T-cell (primary cell): Measurements from ENCODE around the gene SLC47A2. TPM values are rescaled to one million over a fixed set of nuclear protein-coding genes. Genes with fewer than 3 reads are reported as not detected.

Experiments used
- ATAC-seq, 4 experiments: fragments of 200-7000 bp in 3 of 4; fragments of 150-1000 bp in 1 of 4; cut with Tn5 transposase; replicated peaks in 1 of 4; 1 replicate in 3 of 4; 2 replicates in 1 of 4; pipeline ENCODE4 v1.10.0; 2021; ENCODE audit warnings: moderate library complexity in 3 of 4, mild to moderate bottlenecking in 2 of 4, moderate number of reproducible peaks in 1 of 4
- CTCF ChIA-PET, 2 donors: fragments of 300-600 bp; sonication (Branson Sonifier 250); formaldehyde crosslinking; loops; one replicate each; lab custom pipeline; 2022; ENCODE audit warnings: antibody characterized with exemption in 2 of 2; lab: Charles Lee
- POLR2A ChIA-PET, 2 donors: fragments of 300-600 bp; sonication (Branson Sonifier 250); formaldehyde crosslinking; loops; one replicate each; lab custom pipeline; 2022; ENCODE audit warnings: antibody characterized with exemption in 2 of 2; lab: Charles Lee
- DNase-seq, 35 experiments: peaks; one replicate each; pipeline versions ENCODE4 v3.0.0 to v3.0.0-alpha.2; 2013 to 2023
- H3K27ac ChIP-seq: one replicate; pipeline ENCODE4 v1.5.1; 2013; ENCODE audit warnings: low read length
- H3K27me3 ChIP-seq, 2 experiments: replicated peaks in 1 of 2; 1 replicate in 1 of 2; 2 replicates in 1 of 2; pipeline versions ENCODE4 v1.6.1 to v1.7.0; 2013; ENCODE audit warnings: low read length in 1 of 2, mixed read lengths in 1 of 2; ENCODE audit not compliant: control insufficient read depth in 2 of 2, insufficient read depth in 2 of 2; ENCODE audit errors: extremely low read depth in 1 of 2
- H3K36me3 ChIP-seq, 2 donors: 1 replicate in 1 of 2; 2 replicates in 1 of 2; pipeline versions ENCODE4 v1.6.1 to v1.7.0; 2013; ENCODE audit warnings: low read length in 1 of 2; ENCODE audit not compliant: control insufficient read depth in 2 of 2, insufficient read depth in 1 of 2; ENCODE audit errors: extremely low read depth in 1 of 2
- H3K4me1 ChIP-seq, 2 experiments: 1 replicate in 1 of 2; 2 replicates in 1 of 2; pipeline versions ENCODE4 v1.6.1 to v1.7.0; 2013; ENCODE audit warnings: low read length in 2 of 2, mixed read lengths in 1 of 2; ENCODE audit not compliant: insufficient read depth in 2 of 2, control insufficient read depth in 1 of 2; ENCODE audit errors: extremely low read depth in 1 of 2
- H3K4me3 ChIP-seq, 2 donors: 1 replicate in 1 of 2; 2 replicates in 1 of 2; pipeline versions ENCODE4 v1.5.1 to v1.7.0; 2013; ENCODE audit warnings: mild to moderate bottlenecking in 2 of 2, low read length in 1 of 2, moderate library complexity in 1 of 2; ENCODE audit not compliant: control insufficient read depth in 1 of 2; ENCODE audit errors: extremely low read depth in 1 of 2
- H3K9me3 ChIP-seq: 2 replicates; pipeline ENCODE4 v1.7.0; 2013
- H3K27ac Mint-ChIP-seq, 2 donors: one replicate each; pipeline ENCODE4 v1.8.0; 2020 to 2021; ENCODE audit warnings: mild to moderate bottlenecking in 2 of 2, mixed read lengths in 2 of 2
- H3K27me3 Mint-ChIP-seq, 2 donors: one replicate each; pipeline ENCODE4 v1.8.0; 2021 to 2022; ENCODE audit warnings: mixed read lengths in 2 of 2
- H3K36me3 Mint-ChIP-seq: one replicate; pipeline ENCODE4 v1.8.0; 2021; ENCODE audit warnings: mixed read lengths
- H3K4me1 Mint-ChIP-seq, 3 donors: one replicate each; pipeline ENCODE4 v1.8.0; 2020 to 2022; ENCODE audit warnings: mixed read lengths in 3 of 3, mild to moderate bottlenecking in 1 of 3
- H3K4me3 Mint-ChIP-seq, 3 donors: one replicate each; pipeline ENCODE4 v1.8.0; 2020 to 2022; ENCODE audit warnings: mild to moderate bottlenecking in 3 of 3, mixed read lengths in 3 of 3, moderate library complexity in 3 of 3
- H3K9me3 Mint-ChIP-seq, 3 donors: one replicate each; pipeline ENCODE4 v1.8.0; 2020 to 2022; ENCODE audit warnings: mixed read lengths in 3 of 3
- WGBS: methylation state at CpG from one replicate; pipeline ENCODE4 v1.1.5; 2013; ENCODE audit warnings: missing lambda C conversion rate; ENCODE audit not compliant: insufficient coverage; 5-methylcytosine and 5-hydroxymethylcytosine counted together
- total RNA-seq, 35 experiments: library from RNA in 6 of 35; stranded (reverse) in 6 of 35; fragments of 120-200 nt in 1 of 35; gene quantifications; one replicate each; pipeline versions ENCODE4 v1.2.1 to v1.2.4 and lab custom pipeline; 2013 to 2026

The SLC47A2 gene
- total RNA-seq, 5 donors from 2014 or later (not counting 1 experiment from before 2014, with no cell fraction given) = not detected

GRCh38 chr17:19631905-19632304, 84.5 kb downstream of the SLC47A2 start:
- no peaks in the 10 kb centered on the region for H3K4me1 Mint-ChIP-seq
- ChIA-PET CTCF (interaction anchor here in 1 of 2 donors (0.5 kb wide), 1 partner anchor 160 kb away, joined by 3 read pairs; no protein-coding TSS in a partner anchor), POLR2A (no interaction called here)
- DNase-seq (no peak), ATAC-seq (no peak)
- 100% methylated on average over 1 of the region's 2 CpGs for WGBS
- peaks cover 24 to 25% of the 10 kb centered on the region in 2 donors for H3K27me3 Mint-ChIP-seq
- no peaks in the 10 kb centered on the region for H3K4me1 ChIP-seq
- H3K9me3 ChIP-seq = no peaks in the 10 kb centered on the region
- H3K36me3 Mint-ChIP-seq = no peaks in the 10 kb centered on the region
- no peak overlapping the region for H3K4me3 Mint-ChIP-seq
- no peak overlapping the region for H3K27ac ChIP-seq
- H3K4me3 ChIP-seq = no peak overlapping the region
- H3K27me3 ChIP-seq = peaks cover 0 to 3% of the 10 kb centered on the region in 2 experiments
- H3K36me3 ChIP-seq = no peaks in the 10 kb centered on the region
- H3K9me3 Mint-ChIP-seq = no peaks in the 10 kb centered on the region
- H3K27ac Mint-ChIP-seq = no peak overlapping the region

GRCh38 chr17:19630661-19631060, 85.7 kb downstream of the SLC47A2 start:
- no peaks in the 10 kb centered on the region for H3K36me3 ChIP-seq
- no peak overlapping the region for H3K27ac Mint-ChIP-seq
- no peak overlapping the region for H3K27ac ChIP-seq
- POLR2A ChIA-PET = no interaction called here
- 80% methylated on average over 1 of the region's 1 CpG for WGBS
- peaks cover 0 to 3% of the 10 kb centered on the region in 2 experiments for H3K27me3 ChIP-seq
- H3K9me3 Mint-ChIP-seq = no peaks in the 10 kb centered on the region
- peaks cover 19 to 24% of the 10 kb centered on the region in 2 donors for H3K27me3 Mint-ChIP-seq
- no peaks in the 10 kb centered on the region for H3K9me3 ChIP-seq
- DNase-seq (no peak), ATAC-seq (no peak)
- H3K4me1 ChIP-seq = no peaks in the 10 kb centered on the region
- no peaks in the 10 kb centered on the region for H3K4me1 Mint-ChIP-seq
- no peaks in the 10 kb centered on the region for H3K36me3 Mint-ChIP-seq
- H3K4me3 ChIP-seq = no peak overlapping the region
- CTCF ChIA-PET = interaction anchor here in 1 of 2 donors (0.6 kb wide), 1 partner anchor 29 kb away, joined by 3 read pairs; no protein-coding TSS in a partner anchor
- H3K4me3 Mint-ChIP-seq = no peak overlapping the region

GRCh38 chr17:19630035-19630434, 86.3 kb downstream of the SLC47A2 start:
- no peaks in the 10 kb centered on the region for H3K4me1 ChIP-seq
- ChIA-PET POLR2A (no interaction called here), CTCF (interaction anchor here in 1 of 2 donors (0.5 kb wide), 1 partner anchor 205 kb away, joined by 3 read pairs; no protein-coding TSS in a partner anchor)
- H3K27ac ChIP-seq = no peak overlapping the region
- Mint-ChIP-seq H3K27ac (no peak overlapping the region), H3K9me3 (no peaks in the 10 kb centered on the region), H3K4me3 (no peak overlapping the region), H3K36me3 (no peaks in the 10 kb centered on the region), H3K4me1 (no peaks in the 10 kb centered on the region), H3K27me3 (peaks cover 13 to 20% of the 10 kb centered on the region in 2 donors)
- WGBS = 64% methylated on average over 4 of the region's 4 CpGs
- H3K9me3 ChIP-seq = no peaks in the 10 kb centered on the region
- H3K27me3 ChIP-seq = peaks cover 0 to 3% of the 10 kb centered on the region in 2 experiments
- no peak for ATAC-seq
- DNase-seq = no peak
- no peaks in the 10 kb centered on the region for H3K36me3 ChIP-seq
- H3K4me3 ChIP-seq = no peak overlapping the region

GRCh38 chr17:19629449-19629848, 86.9 kb downstream of the SLC47A2 start:
- H3K4me3 ChIP-seq = no peak overlapping the region
- peaks cover 11 to 16% of the 10 kb centered on the region in 2 donors for H3K27me3 Mint-ChIP-seq
- no peaks in the 10 kb centered on the region for H3K9me3 Mint-ChIP-seq
- no peaks in the 10 kb centered on the region for H3K9me3 ChIP-seq
- no peaks in the 10 kb centered on the region for H3K4me1 Mint-ChIP-seq
- H3K4me1 ChIP-seq = no peaks in the 10 kb centered on the region
- H3K36me3 ChIP-seq = no peaks in the 10 kb centered on the region
- H3K36me3 Mint-ChIP-seq = no peaks in the 10 kb centered on the region
- peaks cover 0 to 3% of the 10 kb centered on the region in 2 experiments for H3K27me3 ChIP-seq
- no peak overlapping the region for H3K4me3 Mint-ChIP-seq
- ATAC-seq = no peak
- H3K27ac ChIP-seq = no peak overlapping the region
- ChIA-PET POLR2A (no interaction called here), CTCF (interaction anchor here in 1 of 2 donors (0.5 kb wide), 1 partner anchor 205 kb away, joined by 3 read pairs; no protein-coding TSS in a partner anchor)
- 90% methylated on average over 2 of the region's 3 CpGs for WGBS
- H3K27ac Mint-ChIP-seq = no peak overlapping the region
- DNase-seq = no peak

Other genes with a start within 250 kb of the SLC47A2 start
- gene SLC47A1, start 182.7 kb downstream of the SLC47A2 start, total RNA-seq = under 1 TPM in 4 of 5 donors, not detected in 1; 0.10 to 0.66 (median 0.31) TPM
- gene ALDH3A2, start 67.8 kb downstream of the SLC47A2 start, total RNA-seq = 10 to 100 TPM; 21.9 to 38.0 (median 35.7) TPM
- gene ALDH3A1, start 31.7 kb upstream of the SLC47A2 start, total RNA-seq = not detected
- gene ULK2, start 151.4 kb upstream of the SLC47A2 start, total RNA-seq = 10 to 100 TPM in 3 of 5 donors, 1 to 10 TPM in 2; 9.8 to 18.5 (median 10.5) TPM